Hepatocyte (in vitro differentiated cells): ENCODE data around the gene MED13L. TPM values are rescaled to one million over a fixed set of nuclear protein-coding genes. Genes with fewer than 3 reads are reported as not detected.
A peak's percentile ranks its signal among the peaks of the same experiment; 100 is the strongest.

Experiments used
- DNase-seq: peaks from one replicate; pipeline ENCODE4 v3.0.0-alpha.2; 2016; ENCODE audit warnings: low spot score
- H2AFZ ChIP-seq: fragments of 200-600 bp; sonication (generic); 2 replicates; pipeline ENCODE4 v1.6.0; 2016; ENCODE audit warnings: antibody characterized with exemption, mild to moderate bottlenecking
- H3K27ac ChIP-seq: fragments of 200-600 bp; sonication (generic); 2 replicates; pipeline ENCODE4 v1.5.1; 2016; ENCODE audit warnings: mild to moderate bottlenecking
- H3K27me3 ChIP-seq: fragments of 200-600 bp; sonication (generic); 2 replicates; pipeline ENCODE4 v1.6.1; 2016
- H3K36me3 ChIP-seq: fragments of 200-600 bp; sonication (generic); replicated peaks from 2 replicates; pipeline ENCODE4 v1.5.1; 2016; ENCODE audit warnings: low read depth; ENCODE audit not compliant: insufficient read depth
- H3K4me1 ChIP-seq: fragments of 200-600 bp; sonication (generic); 2 replicates; pipeline ENCODE4 v1.5.1; 2016; ENCODE audit warnings: mild to moderate bottlenecking, moderate library complexity; ENCODE audit not compliant: insufficient read depth
- H3K4me2 ChIP-seq: fragments of 200-600 bp; sonication (generic); 2 replicates; pipeline ENCODE4 v1.6.0; 2016
- H3K4me3 ChIP-seq: fragments of 200-600 bp; sonication (generic); 2 replicates; pipeline ENCODE4 v1.5.1; 2016; ENCODE audit warnings: mild to moderate bottlenecking
- H3K79me2 ChIP-seq: fragments of 200-600 bp; sonication (generic); 2 replicates; pipeline ENCODE4 v1.6.0; 2017; ENCODE audit warnings: mild to moderate bottlenecking
- H3K9me2 ChIP-seq: fragments of 200-600 bp; sonication (generic); replicated peaks from 2 replicates; pipeline ENCODE4 v1.6.0; 2017; ENCODE audit warnings: mild to moderate bottlenecking; ENCODE audit not compliant: insufficient read depth
- H3K9me3 ChIP-seq: fragments of 200-600 bp; sonication (generic); 2 replicates; pipeline ENCODE4 v1.5.1; 2016; ENCODE audit warnings: low read depth, mild to moderate bottlenecking
- H4K20me1 ChIP-seq: fragments of 200-600 bp; sonication (generic); 2 replicates; pipeline ENCODE4 v1.6.0; 2016; ENCODE audit warnings: mild to moderate bottlenecking; ENCODE audit not compliant: insufficient read depth, poor library complexity, severe bottlenecking
- EZH2 ChIP-seq: fragments of 200-600 bp; sonication (generic); IDR thresholded peaks from 2 replicates; pipeline ENCODE4 v1.6.1; 2016; ENCODE audit warnings: antibody characterized with exemption, mild to moderate bottlenecking, borderline replicate concordance
- EZH2phosphoT487 ChIP-seq: fragments of 200-600 bp; sonication (generic); IDR thresholded peaks from one replicate; pipeline ENCODE4 v1.6.1; 2018; ENCODE audit warnings: antibody characterized with exemption, mild to moderate bottlenecking, low read depth, moderate library complexity; ENCODE audit not compliant: unreplicated experiment, severe bottlenecking
- WGBS: methylation state at CpG from one replicate; pipeline ENCODE4 v1.1.6; 2016; ENCODE audit warnings: low lambda C conversion rate; ENCODE audit errors: missing lambda C conversion rate; 5-methylcytosine and 5-hydroxymethylcytosine counted together
- polyA plus RNA-seq: library from polyadenylated mRNA; unstranded; fragments of >200 nt; fragmentation: Nextera tagmentation; extraction: Ambion mirVana; gene quantifications from 2 replicates; pipeline ENCODE4 v1.2.1, GENCODE V29; 2016
- total RNA-seq: library from RNA; depleted of rRNA; stranded (reverse); fragments of >200 nt; gene quantifications from 2 replicates; pipeline ENCODE4 v1.2.3, GENCODE V29; 2014
- TF ChIP-seq, protein P1 (sequence below): fragments of 200-600 bp; sonication (generic); IDR thresholded peaks from 2 replicates; pipeline ENCODE4 v1.5.1; 2016; ENCODE audit warnings: antibody characterized with exemption, mild to moderate bottlenecking; ENCODE audit not compliant: poor library complexity

Gene MED13L
- total and polyA plus RNA-seq, 2 experiments from 2014 or later, result 23.7 to 135 TPM

DNA sequence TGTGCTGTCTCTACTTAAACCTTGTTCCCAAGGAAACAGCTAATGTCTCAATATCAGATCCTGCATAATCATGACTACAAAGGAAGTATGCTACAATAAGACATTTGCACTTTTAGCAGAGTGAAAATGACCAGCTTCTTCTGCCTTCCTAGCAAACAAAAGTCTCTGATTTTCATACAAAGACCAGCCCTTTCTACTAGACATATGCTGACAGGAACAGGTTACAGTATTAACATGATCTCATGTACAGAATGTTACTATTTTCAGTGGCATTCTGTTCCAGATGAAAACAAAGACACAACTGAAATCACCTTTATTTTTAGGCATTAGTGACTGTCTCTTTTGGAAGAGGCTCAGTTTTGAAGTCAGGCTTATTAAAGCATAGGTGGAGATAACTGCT, 228.6 kb downstream of the MED13L start:
- H2AFZ ChIP-seq, result no peak overlapping the region
- no peak overlapping the region for H3K4me2 ChIP-seq
- H3K4me1 ChIP-seq, result peaks cover 18% of the 10 kb centered on the region
- peaks cover 89% of the 10 kb centered on the region for H3K79me2 ChIP-seq
- DNase-seq, result no peak
- H3K36me3 ChIP-seq, result no peaks in the 10 kb centered on the region
- no peak overlapping the region for H3K4me3 ChIP-seq
- H3K9me3 ChIP-seq, result no peaks in the 10 kb centered on the region
- H3K9me2 ChIP-seq, result no peaks in the 10 kb centered on the region
- TF ChIP-seq EZH2, result no peak
- TF ChIP-seq EZH2phosphoT487, result no peak
- TF ChIP-seq, protein P1, sequence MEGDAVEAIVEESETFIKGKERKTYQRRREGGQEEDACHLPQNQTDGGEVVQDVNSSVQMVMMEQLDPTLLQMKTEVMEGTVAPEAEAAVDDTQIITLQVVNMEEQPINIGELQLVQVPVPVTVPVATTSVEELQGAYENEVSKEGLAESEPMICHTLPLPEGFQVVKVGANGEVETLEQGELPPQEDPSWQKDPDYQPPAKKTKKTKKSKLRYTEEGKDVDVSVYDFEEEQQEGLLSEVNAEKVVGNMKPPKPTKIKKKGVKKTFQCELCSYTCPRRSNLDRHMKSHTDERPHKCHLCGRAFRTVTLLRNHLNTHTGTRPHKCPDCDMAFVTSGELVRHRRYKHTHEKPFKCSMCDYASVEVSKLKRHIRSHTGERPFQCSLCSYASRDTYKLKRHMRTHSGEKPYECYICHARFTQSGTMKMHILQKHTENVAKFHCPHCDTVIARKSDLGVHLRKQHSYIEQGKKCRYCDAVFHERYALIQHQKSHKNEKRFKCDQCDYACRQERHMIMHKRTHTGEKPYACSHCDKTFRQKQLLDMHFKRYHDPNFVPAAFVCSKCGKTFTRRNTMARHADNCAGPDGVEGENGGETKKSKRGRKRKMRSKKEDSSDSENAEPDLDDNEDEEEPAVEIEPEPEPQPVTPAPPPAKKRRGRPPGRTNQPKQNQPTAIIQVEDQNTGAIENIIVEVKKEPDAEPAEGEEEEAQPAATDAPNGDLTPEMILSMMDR, result no peak
- H3K27ac ChIP-seq, result no peak overlapping the region
- peaks cover 47% of the 10 kb centered on the region for H4K20me1 ChIP-seq
- no peaks in the 10 kb centered on the region for H3K27me3 ChIP-seq

DNA sequence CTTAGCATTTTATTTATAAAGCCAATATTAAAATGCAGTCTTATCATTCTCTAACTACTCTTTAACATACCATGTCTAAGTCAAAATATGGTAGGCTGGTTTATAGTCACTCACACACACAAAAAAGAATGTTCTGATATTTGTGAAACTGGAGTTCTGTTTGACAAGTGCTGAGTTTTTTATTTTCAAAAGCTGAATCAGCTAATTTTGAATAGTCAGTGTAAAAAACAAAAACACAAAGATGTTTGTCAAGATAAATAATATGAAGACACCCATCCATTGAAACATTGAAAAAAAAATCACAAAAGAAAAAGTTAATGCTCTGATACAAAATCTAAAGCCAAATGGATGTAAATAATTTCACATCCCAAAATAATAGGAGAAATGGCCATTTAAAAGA, 231.5 kb downstream of the MED13L start:
- no peak overlapping the region for H2AFZ ChIP-seq
- no peaks in the 10 kb centered on the region for H3K9me3 ChIP-seq
- no peaks in the 10 kb centered on the region for H3K27me3 ChIP-seq
- no peaks in the 10 kb centered on the region for H3K36me3 ChIP-seq
- TF ChIP-seq EZH2, result no peak
- peaks cover 36% of the 10 kb centered on the region for H4K20me1 ChIP-seq
- H3K79me2 ChIP-seq, result peaks cover 89% of the 10 kb centered on the region
- H3K4me3 ChIP-seq, result no peak overlapping the region
- no peak for DNase-seq
- H3K27ac ChIP-seq, result no peak overlapping the region
- no peak overlapping the region for H3K4me2 ChIP-seq
- no peaks in the 10 kb centered on the region for H3K9me2 ChIP-seq
- peaks cover 9% of the 10 kb centered on the region for H3K4me1 ChIP-seq

DNA sequence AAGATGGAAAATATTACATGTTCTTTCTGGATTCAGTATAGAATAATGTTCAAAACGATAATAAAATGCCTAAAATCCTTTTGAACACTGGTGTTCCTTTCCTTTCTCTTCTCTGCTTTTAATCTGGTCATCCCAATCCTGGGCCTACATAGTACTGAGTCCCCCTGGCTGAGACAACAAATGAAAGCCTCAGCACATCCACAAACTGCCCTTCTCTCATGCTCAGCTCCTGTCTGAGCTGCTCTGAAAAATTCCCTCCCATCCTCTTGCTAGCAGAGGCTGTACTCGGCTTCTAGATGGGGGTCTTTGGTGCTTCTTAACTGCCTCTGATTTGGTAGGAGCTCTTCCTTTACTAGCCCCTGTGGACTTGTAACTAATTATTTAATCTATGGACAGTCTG, 232.3 kb downstream of the MED13L start:
- peaks cover 30% of the 10 kb centered on the region for H4K20me1 ChIP-seq
- H3K27ac ChIP-seq, result no peak overlapping the region
- no peak overlapping the region for H3K4me2 ChIP-seq
- H2AFZ ChIP-seq, result no peak overlapping the region
- no peak for DNase-seq
- H3K27me3 ChIP-seq, result no peaks in the 10 kb centered on the region
- no peaks in the 10 kb centered on the region for H3K9me3 ChIP-seq
- no peaks in the 10 kb centered on the region for H3K36me3 ChIP-seq
- no peak overlapping the region for H3K4me3 ChIP-seq
- peaks cover 9% of the 10 kb centered on the region for H3K4me1 ChIP-seq
- no peaks in the 10 kb centered on the region for H3K9me2 ChIP-seq
- peaks cover 88% of the 10 kb centered on the region for H3K79me2 ChIP-seq
- 92% methylated on average over 2 of the region's 2 CpGs for WGBS
- no peak for TF ChIP-seq EZH2
- TF ChIP-seq, protein P1, result no peak

DNA sequence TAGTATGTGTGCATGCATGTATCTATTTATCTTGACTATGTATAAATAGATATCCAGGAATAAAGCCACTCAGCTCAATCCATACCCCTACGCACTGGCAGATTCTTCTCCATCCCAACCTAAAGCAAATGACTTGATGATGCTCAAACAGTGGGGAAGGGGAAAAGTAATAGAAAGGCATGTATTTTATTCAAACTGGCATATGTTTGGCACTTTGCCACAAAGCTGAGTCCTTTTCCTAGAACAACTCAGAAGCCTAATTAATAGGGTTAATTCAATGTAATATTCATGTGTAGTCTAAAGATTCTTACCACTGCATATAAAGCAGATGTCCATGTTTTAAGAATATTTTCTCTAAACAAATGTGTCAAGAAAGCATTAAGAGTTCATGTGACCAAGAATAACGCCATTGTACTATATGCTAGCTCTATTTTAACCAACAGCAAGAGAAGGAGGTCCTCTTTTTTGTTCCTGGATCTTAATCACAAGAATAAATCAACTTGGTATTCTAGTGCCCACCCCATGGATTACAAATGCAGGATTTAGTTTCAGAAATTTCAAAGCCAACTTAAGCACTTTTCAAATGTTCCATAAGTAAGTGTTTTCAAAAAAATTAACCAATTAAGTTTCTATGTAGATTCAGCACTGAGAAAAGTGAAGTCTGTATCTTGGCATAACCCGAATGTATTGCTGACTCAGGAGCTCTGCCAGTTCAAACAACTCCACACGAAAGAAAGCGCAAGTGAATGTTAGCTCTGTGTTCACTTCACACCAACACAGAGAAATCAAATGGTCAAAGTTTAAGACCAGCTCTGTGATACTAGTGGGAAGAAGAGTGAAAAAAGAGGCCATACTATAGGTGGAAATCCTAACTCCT, 233.6 kb downstream of the MED13L start:
- Histone ChIP-seq H3K27ac (peak overlapping the region; percentile 6), H3K9me3 (no peaks in the 10 kb centered on the region), H3K4me2 (peak overlapping the region; percentile 26), H3K9me2 (no peaks in the 10 kb centered on the region), H2AFZ (no peak overlapping the region), H3K36me3 (no peaks in the 10 kb centered on the region), H4K20me1 (peaks cover 20% of the 10 kb centered on the region), H3K79me2 (peaks cover 88% of the 10 kb centered on the region), H3K4me1 (peaks cover 9% of the 10 kb centered on the region), H3K4me3 (no peak overlapping the region), H3K27me3 (no peaks in the 10 kb centered on the region)
- TF ChIP-seq, protein P1, result no peak
- no peak for TF ChIP-seq EZH2
- TF ChIP-seq EZH2phosphoT487, result no peak
- WGBS, result 70% methylated on average over 5 of the region's 5 CpGs
- DNase-seq, result peak; percentile 10
